CD8-positive, alpha-beta memory T cell (primary cell): ENCODE results near the gene LMX1B. TPM values are rescaled to one million over a fixed set of nuclear protein-coding genes. Genes with fewer than 3 reads are reported as not detected.

Experiments
- CTCF ChIA-PET: fragments of 350-600 bp; sonication (Branson Sonifier 250); formaldehyde crosslinking; loops from one replicate; lab custom pipeline; 2021; ENCODE audit warnings: antibody characterized with exemption; lab: Charles Lee
- POLR2A ChIA-PET: fragments of 350-600 bp; sonication (Branson Sonifier 250); formaldehyde crosslinking; loops from one replicate; lab custom pipeline; 2021; ENCODE audit warnings: antibody characterized with exemption; lab: Charles Lee
- DNase-seq, 5 donors: peaks; one replicate each; pipeline versions ENCODE4 v3.0.0 to v3.0.0-alpha.2; 2020 to 2022; ENCODE audit warnings: mixed read lengths in 1 of 5
- H3K27ac ChIP-seq: one replicate; pipeline ENCODE4 v1.7.0; 2013; ENCODE audit warnings: low read depth, mild to moderate bottlenecking, low read length, moderate library complexity
- H3K27me3 ChIP-seq: 2 replicates; pipeline ENCODE4 v1.7.0; 2013; ENCODE audit warnings: low read length, mild to moderate bottlenecking; ENCODE audit not compliant: insufficient read depth, poor library complexity, severe bottlenecking
- H3K36me3 ChIP-seq: 2 replicates; pipeline ENCODE4 v1.7.0; 2013; ENCODE audit warnings: mild to moderate bottlenecking, low read length, moderate library complexity; ENCODE audit not compliant: insufficient read depth
- H3K4me1 ChIP-seq: 2 replicates; pipeline ENCODE4 v1.7.0; 2013; ENCODE audit warnings: mild to moderate bottlenecking, low read length, moderate library complexity; ENCODE audit not compliant: insufficient read depth
- H3K4me3 ChIP-seq: 2 replicates; pipeline ENCODE4 v1.7.0; 2013; ENCODE audit warnings: mild to moderate bottlenecking, low read length
- H3K9me3 ChIP-seq: 2 replicates; pipeline ENCODE4 v1.7.0; 2013; ENCODE audit warnings: mild to moderate bottlenecking, low read length
- H3K27ac Mint-ChIP-seq, 8 donors: one replicate each; pipeline ENCODE4 v1.8.0; 2020 to 2021; ENCODE audit warnings: mixed read lengths in 8 of 8, mild to moderate bottlenecking in 6 of 8, inconsistent platforms in 3 of 8, moderate library complexity in 3 of 8
- H3K27me3 Mint-ChIP-seq, 2 donors: one replicate each; pipeline ENCODE4 v1.8.0; 2020 to 2021; ENCODE audit warnings: mixed read lengths in 2 of 2, mild to moderate bottlenecking in 1 of 2, moderate library complexity in 1 of 2
- H3K36me3 Mint-ChIP-seq, 3 donors: one replicate each; pipeline ENCODE4 v1.8.0; 2020 to 2021; ENCODE audit warnings: mixed read lengths in 3 of 3, inconsistent platforms in 1 of 3, mild to moderate bottlenecking in 1 of 3
- H3K4me1 Mint-ChIP-seq, 3 donors: one replicate each; pipeline ENCODE4 v1.8.0; 2020 to 2021; ENCODE audit warnings: mixed read lengths in 3 of 3, inconsistent platforms in 1 of 3, mild to moderate bottlenecking in 1 of 3
- H3K4me3 Mint-ChIP-seq, 7 donors: one replicate each; pipeline ENCODE4 v1.8.0; 2020 to 2021; ENCODE audit warnings: mixed read lengths in 7 of 7, mild to moderate bottlenecking in 6 of 7, moderate library complexity in 4 of 7, inconsistent platforms in 2 of 7
- H3K9me3 Mint-ChIP-seq, 5 donors: one replicate each; pipeline ENCODE4 v1.8.0; 2020 to 2022; ENCODE audit warnings: mixed read lengths in 5 of 5, mild to moderate bottlenecking in 3 of 5, moderate library complexity in 2 of 5, inconsistent platforms in 1 of 5
- polyA plus RNA-seq: library from polyadenylated mRNA; unstranded; fragments of 300-500 nt; fragmentation: Illumina TruSeq; gene quantifications from one replicate; pipeline ENCODE4 v1.2.3, GENCODE V29; 2021
- total RNA-seq, 2 experiments: library from RNA; stranded (reverse); gene quantifications; one replicate each; pipeline ENCODE4 v1.2.3, GENCODE V29; 2021

LMX1B gene
- total and polyA plus RNA-seq, 3 experiments from 2014 or later, result not detected

DNA sequence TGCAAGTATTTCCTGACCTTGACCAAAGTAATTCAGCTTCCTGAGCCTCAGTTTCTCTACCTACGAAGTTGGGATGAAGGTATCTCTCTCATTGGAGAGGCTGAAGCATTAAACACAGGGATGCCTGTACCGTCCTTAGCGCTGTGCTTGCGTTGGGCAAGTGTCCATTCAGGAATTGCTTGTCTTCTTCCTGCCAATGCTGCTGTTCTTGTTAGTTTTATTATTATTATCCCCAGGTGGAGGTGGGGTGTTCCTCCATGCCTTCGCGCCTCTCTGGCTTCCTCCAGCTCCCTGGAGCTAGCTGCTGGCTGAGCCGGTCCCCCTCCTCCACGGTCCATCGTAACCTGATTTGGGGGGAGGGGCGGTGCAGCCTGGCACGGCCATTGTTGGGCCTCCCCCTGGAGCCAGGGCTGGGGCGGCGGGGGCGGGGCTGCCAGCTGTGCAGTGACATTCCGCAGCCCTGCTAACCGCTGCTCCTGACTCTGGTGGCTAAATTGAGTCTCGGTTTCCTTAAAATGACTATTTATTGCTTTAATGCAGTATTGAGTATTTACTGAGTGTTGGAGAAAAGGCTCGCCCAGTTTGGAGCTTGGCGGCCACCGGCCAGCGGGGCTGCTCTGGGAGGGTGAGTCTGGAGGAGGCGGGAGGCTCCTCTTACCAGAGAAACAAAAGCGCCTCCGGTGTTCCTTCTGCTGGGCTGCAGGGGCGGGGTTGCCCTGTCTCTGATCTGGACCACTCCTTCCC, 51.3 kb downstream of the LMX1B start:
- Mint-ChIP-seq H3K4me1 (peaks cover 0 to 3% (median 0%) of the 10 kb centered on the region in 3 donors), H3K36me3 (no peaks in the 10 kb centered on the region), H3K27me3 (peaks cover 30 to 45% of the 10 kb centered on the region in 2 donors), H3K27ac (no peak overlapping the region), H3K4me3 (peak overlapping the region in 2 of 7 donors; percentile 23 to 28), H3K9me3 (no peaks in the 10 kb centered on the region)
- POLR2A ChIA-PET, result no interaction called here
- DNase-seq, result no peak
- Histone ChIP-seq H3K27ac (no peak overlapping the region), H3K27me3 (peaks cover 16% of the 10 kb centered on the region), H3K4me3 (no peak overlapping the region), H3K36me3 (no peaks in the 10 kb centered on the region), H3K9me3 (no peaks in the 10 kb centered on the region), H3K4me1 (no peaks in the 10 kb centered on the region)
- CTCF ChIA-PET, result no interaction called here

DNA sequence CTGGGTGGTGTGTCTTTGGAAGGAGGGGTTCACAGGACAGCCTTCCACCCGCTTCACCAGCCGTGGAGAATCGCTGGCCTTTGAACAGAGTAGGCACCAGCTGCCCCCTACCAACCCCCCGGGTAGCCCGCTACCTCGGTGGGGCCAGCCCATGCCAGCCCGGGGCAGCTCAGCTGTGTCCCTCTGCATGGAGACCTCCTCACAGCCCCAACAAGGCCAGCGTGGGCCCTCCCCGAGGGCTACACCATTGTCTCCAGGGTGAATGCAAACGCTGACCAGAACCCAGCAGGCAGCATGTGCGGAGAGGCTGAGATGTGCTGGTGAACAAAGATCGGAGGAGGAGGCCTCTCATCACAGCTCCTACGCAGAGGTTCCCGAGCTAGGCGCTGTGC, 51.9 kb downstream of the LMX1B start:
- peaks cover 0 to 3% (median 0%) of the 10 kb centered on the region in 3 donors for H3K4me1 Mint-ChIP-seq
- Histone ChIP-seq H3K27ac (no peak overlapping the region), H3K4me3 (no peak overlapping the region), H3K27me3 (peaks cover 16% of the 10 kb centered on the region), H3K4me1 (no peaks in the 10 kb centered on the region), H3K9me3 (no peaks in the 10 kb centered on the region), H3K36me3 (no peaks in the 10 kb centered on the region)
- H3K4me3 Mint-ChIP-seq, result no peak overlapping the region
- no peak for DNase-seq
- no peaks in the 10 kb centered on the region for H3K36me3 Mint-ChIP-seq
- no peaks in the 10 kb centered on the region for H3K9me3 Mint-ChIP-seq
- ChIA-PET CTCF (no interaction called here), POLR2A (no interaction called here)
- peaks cover 25 to 40% of the 10 kb centered on the region in 2 donors for H3K27me3 Mint-ChIP-seq
- no peak overlapping the region for H3K27ac Mint-ChIP-seq

DNA sequence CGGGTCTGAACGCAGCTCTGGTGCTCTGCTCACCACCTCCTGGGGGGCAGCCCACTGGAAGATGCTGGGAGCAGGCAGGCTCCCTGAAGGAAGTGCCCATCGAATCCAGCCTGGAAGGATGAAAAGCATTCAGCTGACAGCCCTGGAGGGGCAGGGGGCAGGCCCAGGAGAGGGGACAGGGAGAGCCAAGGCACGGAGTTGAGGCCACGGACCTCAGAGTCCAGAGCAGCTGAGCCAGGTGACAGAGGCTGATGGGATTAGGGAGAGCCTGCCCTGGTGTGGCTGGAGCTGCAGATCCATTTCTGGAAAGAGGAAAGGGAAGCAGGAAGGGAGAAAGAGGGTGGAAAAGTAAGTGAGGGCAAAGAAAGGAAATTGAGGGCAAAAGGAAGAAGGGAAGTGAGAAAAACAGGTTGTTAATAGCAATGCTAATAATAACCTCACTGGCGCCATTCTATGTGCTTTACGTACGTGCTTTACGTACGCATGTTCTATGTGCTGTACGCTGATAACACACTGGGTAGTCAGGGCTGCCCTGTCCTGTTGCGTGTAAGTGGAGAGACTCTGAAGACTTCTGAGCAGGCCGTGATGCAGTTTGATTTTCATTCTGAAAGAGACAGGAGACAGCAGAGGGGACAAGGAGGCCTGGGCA, 52.6 kb downstream of the LMX1B start:
- no peak for DNase-seq
- ChIA-PET POLR2A (no interaction called here), CTCF (no interaction called here)
- Histone ChIP-seq H3K36me3 (no peaks in the 10 kb centered on the region), H3K27ac (no peak overlapping the region), H3K27me3 (peaks cover 16% of the 10 kb centered on the region), H3K4me1 (no peaks in the 10 kb centered on the region), H3K9me3 (no peaks in the 10 kb centered on the region), H3K4me3 (no peak overlapping the region)
- no peak overlapping the region for H3K27ac Mint-ChIP-seq
- no peaks in the 10 kb centered on the region for H3K9me3 Mint-ChIP-seq
- peak overlapping the region in 1 of 7 donors; percentile 20 for H3K4me3 Mint-ChIP-seq
- peaks cover 0 to 3% (median 0%) of the 10 kb centered on the region in 3 donors for H3K4me1 Mint-ChIP-seq
- H3K27me3 Mint-ChIP-seq, result peaks cover 22 to 37% of the 10 kb centered on the region in 2 donors
- H3K36me3 Mint-ChIP-seq, result no peaks in the 10 kb centered on the region

DNA sequence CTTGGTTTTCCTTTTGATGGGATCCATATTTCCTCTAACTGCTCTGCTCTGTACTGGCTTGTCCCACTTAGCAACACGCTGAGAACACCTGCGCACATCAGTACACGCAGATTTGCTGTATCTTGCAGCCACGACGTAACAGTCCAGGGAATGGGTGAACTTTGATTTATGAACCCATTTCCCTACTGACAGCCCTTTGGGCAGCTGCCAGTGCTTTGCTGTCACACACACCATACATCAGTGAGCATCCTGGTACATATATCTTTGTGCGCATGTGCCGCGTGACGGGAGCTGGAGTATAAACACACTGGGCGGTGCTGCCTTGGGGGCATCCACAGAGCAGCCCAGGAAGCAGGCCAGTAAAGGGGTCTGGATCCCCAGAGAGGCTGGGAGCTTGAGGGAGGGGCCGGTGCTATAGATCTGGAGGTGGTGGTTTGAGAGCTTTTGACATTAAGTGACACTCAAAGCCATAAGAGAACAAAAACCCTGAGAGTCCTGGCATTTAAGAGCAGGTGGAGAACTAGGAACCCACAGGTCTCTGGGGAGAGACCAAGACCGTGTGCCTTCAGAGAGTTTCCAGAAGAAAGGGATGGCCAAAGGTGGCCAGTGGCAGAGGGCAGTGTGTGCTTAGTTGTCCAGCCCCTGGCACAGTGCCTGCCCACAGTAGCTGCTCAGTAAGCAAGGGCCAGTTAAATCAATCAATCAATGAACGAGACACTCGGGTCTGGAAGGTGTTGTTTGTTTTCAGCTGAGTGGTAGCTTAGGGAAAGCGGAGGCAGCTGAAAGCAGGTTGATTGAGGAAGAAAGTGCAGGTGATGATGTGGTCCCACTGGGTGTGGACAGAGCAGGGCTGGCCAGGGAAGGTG, 53.7 kb downstream of the LMX1B start:
- peaks cover 0 to 3% (median 0%) of the 10 kb centered on the region in 3 donors for H3K4me1 Mint-ChIP-seq
- Histone ChIP-seq H3K4me1 (no peaks in the 10 kb centered on the region), H3K27me3 (peaks cover 16% of the 10 kb centered on the region), H3K4me3 (no peak overlapping the region), H3K9me3 (no peaks in the 10 kb centered on the region), H3K27ac (no peak overlapping the region), H3K36me3 (no peaks in the 10 kb centered on the region)
- H3K27ac Mint-ChIP-seq, result no peak overlapping the region
- H3K36me3 Mint-ChIP-seq, result no peaks in the 10 kb centered on the region
- DNase-seq, result no peak
- H3K4me3 Mint-ChIP-seq, result no peak overlapping the region
- H3K27me3 Mint-ChIP-seq, result peaks cover 23 to 38% of the 10 kb centered on the region in 2 donors
- ChIA-PET POLR2A (no interaction called here), CTCF (interaction anchor here (0.7 kb wide), 1 partner anchor 23 kb away, joined by 4 read pairs; no protein-coding TSS in a partner anchor)
- H3K9me3 Mint-ChIP-seq, result no peaks in the 10 kb centered on the region

DNA sequence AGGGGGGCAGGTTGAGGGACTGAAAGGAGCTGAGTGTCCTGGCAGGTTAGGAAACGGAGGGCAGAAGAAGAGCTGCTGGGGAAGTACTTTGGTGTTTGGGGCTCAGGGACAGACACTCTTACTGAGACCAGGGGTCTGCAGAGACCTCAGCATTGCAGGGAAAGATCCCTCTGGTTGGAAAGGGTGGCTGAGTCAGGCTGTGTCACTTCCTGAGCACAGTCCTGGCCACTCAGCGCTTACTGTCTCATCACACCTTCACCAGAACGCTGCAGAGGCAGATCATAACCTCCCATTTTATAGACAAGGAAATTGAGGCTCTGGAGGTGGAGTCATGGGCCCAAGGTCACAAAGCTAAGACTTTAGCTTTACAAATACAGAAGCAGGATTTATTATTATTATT, 54.3 kb downstream of the LMX1B start:
- no peaks in the 10 kb centered on the region for H3K4me1 ChIP-seq
- ChIA-PET CTCF (interaction anchor here (0.7 kb wide), 1 partner anchor 22 kb away, joined by 4 read pairs; no protein-coding TSS in a partner anchor), POLR2A (no interaction called here)
- H3K9me3 Mint-ChIP-seq, result no peaks in the 10 kb centered on the region
- H3K27ac ChIP-seq, result no peak overlapping the region
- no peak for DNase-seq
- H3K4me1 Mint-ChIP-seq, result peaks cover 0 to 3% (median 0%) of the 10 kb centered on the region in 3 donors
- H3K36me3 ChIP-seq, result no peaks in the 10 kb centered on the region
- peaks cover 16% of the 10 kb centered on the region for H3K27me3 ChIP-seq
- no peak overlapping the region for H3K27ac Mint-ChIP-seq
- H3K36me3 Mint-ChIP-seq, result no peaks in the 10 kb centered on the region
- no peak overlapping the region for H3K4me3 Mint-ChIP-seq
- no peak overlapping the region for H3K4me3 ChIP-seq
- no peaks in the 10 kb centered on the region for H3K9me3 ChIP-seq
- H3K27me3 Mint-ChIP-seq, result peaks cover 18 to 34% of the 10 kb centered on the region in 2 donors

DNA sequence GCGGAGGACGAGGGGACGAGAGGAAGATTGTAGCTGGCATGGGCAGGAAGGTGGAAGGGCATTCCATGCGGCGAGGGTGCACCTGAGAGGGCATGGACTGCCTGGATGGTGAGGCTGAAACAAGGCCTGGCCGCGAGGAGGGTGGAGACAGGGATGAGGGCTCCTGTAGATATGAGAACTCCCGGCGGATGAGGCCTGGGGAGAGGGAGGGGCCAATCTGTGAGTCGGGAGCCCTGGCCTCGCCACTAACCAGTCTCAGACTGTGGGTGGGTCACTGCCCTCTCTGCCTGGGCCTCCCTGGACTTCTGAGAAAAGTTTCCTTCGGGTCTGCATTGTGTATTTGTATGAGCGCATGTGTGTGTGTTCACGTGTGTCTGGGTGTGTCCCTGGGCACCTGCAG, 55.4 kb downstream of the LMX1B start:
- POLR2A ChIA-PET, result no interaction called here
- no peak overlapping the region for H3K4me3 ChIP-seq
- H3K27me3 ChIP-seq, result peaks cover 16% of the 10 kb centered on the region
- no peaks in the 10 kb centered on the region for H3K36me3 Mint-ChIP-seq
- no peaks in the 10 kb centered on the region for H3K36me3 ChIP-seq
- no peaks in the 10 kb centered on the region for H3K4me1 ChIP-seq
- no peak overlapping the region for H3K27ac ChIP-seq
- H3K27me3 Mint-ChIP-seq, result peaks cover 19 to 38% of the 10 kb centered on the region in 2 donors
- no peak overlapping the region for H3K4me3 Mint-ChIP-seq
- H3K27ac Mint-ChIP-seq, result no peak overlapping the region
- no peak for DNase-seq
- H3K9me3 ChIP-seq, result no peaks in the 10 kb centered on the region
- no peaks in the 10 kb centered on the region for H3K9me3 Mint-ChIP-seq
- peaks cover 0 to 3% (median 0%) of the 10 kb centered on the region in 3 donors for H3K4me1 Mint-ChIP-seq
- CTCF ChIA-PET, result no interaction called here

DNA sequence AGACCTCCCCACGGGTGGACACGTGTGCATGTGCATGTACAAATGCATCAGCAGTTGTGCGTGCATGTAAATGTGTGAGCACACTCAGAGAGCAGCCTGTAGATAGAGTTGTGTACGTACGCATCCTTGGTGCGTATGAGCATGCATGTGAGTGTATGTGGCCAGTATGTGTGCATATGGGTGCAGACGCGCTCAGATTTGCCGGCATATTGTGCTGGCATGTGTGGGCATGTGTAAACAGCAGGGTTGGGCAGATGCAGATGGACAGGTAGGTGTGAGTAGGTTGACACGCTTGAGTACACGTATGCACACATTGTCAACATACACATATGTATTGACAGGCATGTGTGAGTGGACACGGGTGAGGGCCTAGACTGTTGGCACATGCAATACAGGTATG, 56.5 kb downstream of the LMX1B start:
- H3K4me3 ChIP-seq, result no peak overlapping the region
- POLR2A ChIA-PET, result no interaction called here
- H3K36me3 ChIP-seq, result no peaks in the 10 kb centered on the region
- H3K27me3 ChIP-seq, result peaks cover 16% of the 10 kb centered on the region
- Mint-ChIP-seq H3K4me3 (no peak overlapping the region), H3K27ac (no peak overlapping the region), H3K4me1 (peaks cover 0 to 5% (median 0%) of the 10 kb centered on the region in 3 donors), H3K36me3 (no peaks in the 10 kb centered on the region), H3K9me3 (no peaks in the 10 kb centered on the region), H3K27me3 (peaks cover 25 to 39% of the 10 kb centered on the region in 2 donors)
- H3K9me3 ChIP-seq, result no peaks in the 10 kb centered on the region
- CTCF ChIA-PET, result no interaction called here
- no peak overlapping the region for H3K27ac ChIP-seq
- no peak for DNase-seq
- H3K4me1 ChIP-seq, result no peaks in the 10 kb centered on the region
